GM12878 (cell line): Measurements from ENCODE around the gene SMIM44. TPM values are rescaled to one million over a fixed set of nuclear protein-coding genes. Genes with fewer than 3 reads are reported as not detected.

Source experiments
- ATAC-seq: fragments of 200-7000 bp; cut with Tn5 transposase; 3 replicates; pipeline ENCODE4 v1.9.1; 2020; ENCODE audit warnings: mild to moderate bottlenecking, moderate library complexity
- BruUV-seq: library from RNA; stranded (reverse); fragments of 400-500 nt; replicated peaks from 2 replicates; lab custom pipeline; 2021; lab: Mats Ljungman, UMichigan
- CTCF ChIA-PET: fragments of 300-600 bp; sonication (Branson Sonifier 250); formaldehyde crosslinking; extraction: SDS; loops from one replicate; lab custom pipeline; 2021; ENCODE audit warnings: inconsistent platforms; lab: Yijun Ruan, JAX
- POLR2A ChIA-PET: fragments of 350-600 bp; formaldehyde crosslinking; extraction: SDS; loops from one replicate; lab custom pipeline; 2021; ENCODE audit warnings: inconsistent platforms; lab: Charles Lee
- RAD21 ChIA-PET: fragments of 300-600 bp; sonication (Branson Sonifier 250); formaldehyde crosslinking; loops from one replicate; lab custom pipeline; 2023; ENCODE audit warnings: antibody characterized with exemption; ENCODE audit not compliant: unreplicated experiment; lab: Charles Lee
- SMC1A ChIA-PET: fragments of 300-600 bp; sonication (Branson Sonifier 250); formaldehyde crosslinking; loops from one replicate; lab custom pipeline; 2023; ENCODE audit not compliant: unreplicated experiment, uncharacterized antibody; lab: Charles Lee
- DNase-seq: peaks from one replicate; pipeline ENCODE4 v3.0.0-alpha.2; 2011; ENCODE audit warnings: low read depth, low spot score
- FAIRE-seq: peaks from 3 replicates; lab custom pipeline; 2011; peaks lifted over from hg19 to GRCh38; lab: Jason Lieb, UNC
- H2AFZ ChIP-seq: 2 replicates; pipeline ENCODE4 v1.6.0; 2011; ENCODE audit warnings: low read depth, low read length, control low read depth; ENCODE audit not compliant: control insufficient read depth
- H3K27ac ChIP-seq: 2 replicates; pipeline ENCODE4 v1.5.1; 2011; ENCODE audit warnings: control low read depth; ENCODE audit not compliant: control insufficient read depth, insufficient read depth
- H3K27me3 ChIP-seq, 2 experiments: replicated peaks in 1 of 2; 2 replicates each; pipeline versions ENCODE4 v1.6.0 to v1.6.1; 2011; ENCODE audit warnings: low read length in 1 of 2; ENCODE audit not compliant: control insufficient read depth in 2 of 2, insufficient read depth in 2 of 2
- H3K36me3 ChIP-seq, 2 experiments: 2 replicates each; pipeline ENCODE4 v1.5.1; 2011; ENCODE audit warnings: low read length in 1 of 2; ENCODE audit not compliant: control insufficient read depth in 2 of 2, insufficient read depth in 2 of 2
- H3K4me1 ChIP-seq: 2 replicates; pipeline ENCODE4 v1.6.1; 2011; ENCODE audit warnings: mild to moderate bottlenecking, low read length, moderate library complexity, mixed read lengths; ENCODE audit not compliant: control insufficient read depth, insufficient read depth
- H3K4me2 ChIP-seq: 2 replicates; pipeline ENCODE4 v1.6.0; 2011; ENCODE audit warnings: control low read depth; ENCODE audit not compliant: control insufficient read depth, insufficient read depth
- H3K4me3 ChIP-seq: fragments of 200-600 bp; sonication (generic); 2 replicates; pipeline ENCODE4 v1.5.1; 2016
- H3K79me2 ChIP-seq: 2 replicates; pipeline ENCODE4 v1.6.0; 2011; ENCODE audit warnings: low read length; ENCODE audit not compliant: control insufficient read depth, insufficient read depth
- H3K9ac ChIP-seq: 2 replicates; pipeline ENCODE4 v1.8.0; 2011; ENCODE audit warnings: low read length, control low read depth, mixed read lengths; ENCODE audit not compliant: control insufficient read depth, insufficient read depth
- H3K9me3 ChIP-seq: replicated peaks from 3 replicates; pipeline ENCODE4 v1.5.1; 2011; ENCODE audit warnings: mild to moderate bottlenecking, low read length; ENCODE audit not compliant: control insufficient read depth, insufficient read depth
- H4K20me1 ChIP-seq: 2 replicates; pipeline ENCODE4 v1.6.0; 2011; ENCODE audit not compliant: control insufficient read depth, insufficient read depth
- CHD1 ChIP-seq: IDR thresholded peaks from 2 replicates; pipeline ENCODE4 v1.6.1; 2012; ENCODE audit warnings: low read depth, low read length, improper control_type of control experiment
- GATAD2B ChIP-seq: fragments of 450-650 bp; conservative IDR thresholded peaks from 2 replicates; pipeline ENCODE4 v1.6.1; 2017; ENCODE audit warnings: low read depth, mild to moderate bottlenecking, moderate library complexity
- HDGF ChIP-seq: fragments of 450-650 bp; IDR thresholded peaks from 2 replicates; pipeline ENCODE4 v1.6.1; 2016; ENCODE audit warnings: antibody characterized with exemption
- MYC ChIP-seq: IDR thresholded peaks from 2 replicates; pipeline ENCODE4 v1.6.1; 2011; ENCODE audit warnings: mild to moderate bottlenecking, low read length, moderate library complexity, inconsistent platforms; ENCODE audit not compliant: insufficient read depth, insufficient replicate concordance, insufficient read length, severe bottlenecking
- PAX8 ChIP-seq: fragments of 450-650 bp; IDR thresholded peaks from 2 replicates; pipeline ENCODE4 v1.6.1; 2017; ENCODE audit warnings: mild to moderate bottlenecking, moderate library complexity
- ZBTB40 ChIP-seq: fragments of 450-650 bp; IDR thresholded peaks from 2 replicates; pipeline ENCODE4 v1.6.1; 2016; ENCODE audit warnings: mild to moderate bottlenecking, moderate library complexity, borderline replicate concordance
- WGBS: methylation state at CpG from one replicate; pipeline ENCODE4 v1.1.6; 2016; ENCODE audit warnings: low lambda C conversion rate; ENCODE audit not compliant: insufficient replicate concordance, insufficient coverage; ENCODE audit errors: missing lambda C conversion rate; 5-methylcytosine and 5-hydroxymethylcytosine counted together
- in situ Hi-C: fragments of 300-500 bp; cut with MboI; formaldehyde crosslinking; loops from 9 replicates; pipeline ENCODE4 v1.14.3; 2018; ENCODE audit warnings: mixed read lengths
- intact Hi-C: fragments of 100-400 bp; cut with micrococcal nuclease; formaldehyde crosslinking; loops from one replicate; pipeline ENCODE4 v1.14.2; 2022; ENCODE audit not compliant: unreplicated experiment
- polyA plus RNA-seq, 11 experiments: library from polyadenylated mRNA; depleted of rRNA in 4 of 11; unstranded in 6 of 11; stranded (reverse) in 5 of 11; fragments of >200 nt; fragmentation: Nextera tagmentation in 4 of 11; fragmentation: Illumina TruSeq in 1 of 11; extraction: Ambion mirVana in 4 of 11; extraction: Trizol in 1 of 11; gene quantifications; 1 replicate in 1 of 11; 2 replicates in 10 of 11; pipeline versions ENCODE4 v1.2.1 to v1.2.3, GENCODE V29; 2011 to 2016; ENCODE audit warnings: inconsistent platforms in 2 of 11, missing spikeins in 2 of 11, low read depth in 1 of 11
- total RNA-seq, 4 experiments: library from RNA; depleted of rRNA in 3 of 4; stranded (reverse); fragments of >200 nt in 3 of 4; fragmentation: Illumina TruSeq in 1 of 4; extraction: Trizol in 1 of 4; gene quantifications; 2 replicates each; pipeline versions ENCODE4 v1.2.1 to v1.2.3, GENCODE V29; 2013 to 2021

SMIM44 gene
- total and polyA plus RNA-seq, 10 of the 15 experiments (the other 5 are each of a cell fraction or from before 2014, with no cell fraction given) = not detected

GRCh38 chr19:3518659-3519058 is 35.4 kb upstream of the SMIM44 start:
- Histone ChIP-seq H3K4me1 (peaks cover 4% of the 10 kb centered on the region; the same call in 1 of the 2 replicates), H3K36me3 (peaks cover 3 to 18% of the 10 kb centered on the region in 2 experiments; a peak in 2 of 4 replicates), H3K4me3 (no peak overlapping the region), H3K9ac (no peak overlapping the region), H4K20me1 (no peaks in the 10 kb centered on the region), H3K9me3 (no peaks in the 10 kb centered on the region), H3K27me3 (no peaks in the 10 kb centered on the region), H3K27ac (no peak overlapping the region), H3K4me2 (no peak overlapping the region), H2AFZ (no peak overlapping the region), H3K79me2 (peaks cover 5% of the 10 kb centered on the region)
- RAD21 ChIA-PET = no interaction called here
- no peak for FAIRE-seq
- 89% methylated on average over 2 of the region's 2 CpGs for WGBS
- SMC1A ChIA-PET = interaction anchor here (0.6 kb wide), 1 partner anchor 35 kb away, joined by 3 read pairs; no protein-coding TSS in a partner anchor
- POLR2A ChIA-PET = no interaction called here
- intact Hi-C loops = no loop called here
- in situ Hi-C loops = no loop called here
- CTCF ChIA-PET = interaction anchor here (0.6 kb wide), 1 partner anchor 90 kb away, joined by 3 read pairs; no protein-coding TSS in a partner anchor
- no peak for DNase-seq
- TF ChIP-seq MYC (no peak), GATAD2B (no peak), ZBTB40 (no peak), CHD1 (no peak), HDGF (no peak), PAX8 (no peak)
- no TSS peak for BruUV-seq
- ATAC-seq = no peak
